HG03039 (cell line): ENCODE data around the gene SPINK6.

Source experiments
- ATAC-seq: cut with Tn5 transposase; IDR thresholded peaks from one replicate; pipeline ENCODE4 v1.9.1; 2021; ENCODE audit warnings: mild to moderate bottlenecking, moderate library complexity; ENCODE audit not compliant: unreplicated experiment

Gene SPINK6

GRCh38 chr5:148221508-148221907 is 18.7 kb downstream of the SPINK6 start:
- no peak for ATAC-seq

GRCh38 chr5:148224117-148224742 is 21.4 kb downstream of the SPINK6 start:
- no peak for ATAC-seq

- ATAC-seq: no peak
Observed at GRCh38 chr5:148228392-148228984, 25.6 kb downstream of the SPINK6 start.

GRCh38 chr5:148229840-148230239 is 27.0 kb downstream of the SPINK6 start:
- ATAC-seq: no peak

GRCh38 chr5:148230240-148230639 is 27.4 kb downstream of the SPINK6 start:
- ATAC-seq: no peak

GRCh38 chr5:148237785-148238417 is 35.1 kb downstream of the SPINK6 start:
- no peak for ATAC-seq

- ATAC-seq: no peak
Observed at GRCh38 chr5:148238418-148238794, 35.6 kb downstream of the SPINK6 start, which contains the start of gene MARCOL. MARCOL (plus strand) TSS chr5:148238525; CDS start chr5:148238598, 73 bp downstream.

GRCh38 chr5:148248894-148249293 is 46.1 kb downstream of the SPINK6 start:
- ATAC-seq: no peak

GRCh38 chr5:148255456-148255855 is 52.6 kb downstream of the SPINK6 start:
- ATAC-seq: no peak

GRCh38 chr5:148259288-148259687 is 56.4 kb downstream of the SPINK6 start:
- ATAC-seq: no peak

GRCh38 chr5:148261221-148261620 is 58.4 kb downstream of the SPINK6 start:
- no peak for ATAC-seq
